H9 (cell line): Measurements from ENCODE around the gene PARVB. TPM values are rescaled to one million over a fixed set of nuclear protein-coding genes. Genes with fewer than 3 reads are reported as not detected.

Experiments
- DNase-seq: peaks from one replicate; pipeline ENCODE4 v3.0.0-alpha.2; 2017
- H2AFZ ChIP-seq: one replicate; pipeline ENCODE4 v1.6.1; 2013; ENCODE audit warnings: mild to moderate bottlenecking, low read length, control low read depth, moderate library complexity
- H2AK5ac ChIP-seq: 2 replicates; pipeline ENCODE4 v1.6.1; 2013; ENCODE audit warnings: low read length, control low read depth, mixed read lengths; ENCODE audit not compliant: insufficient read length
- H2BK120ac ChIP-seq: one replicate; pipeline ENCODE4 v1.6.1; 2013; ENCODE audit warnings: low read depth, mild to moderate bottlenecking, low read length, control low read depth, inconsistent platforms; ENCODE audit not compliant: poor library complexity, severe bottlenecking
- H2BK12ac ChIP-seq: 2 replicates; pipeline ENCODE4 v1.6.1; 2013; ENCODE audit warnings: low read length, control low read depth, mixed read lengths, low read depth; ENCODE audit not compliant: insufficient read length
- H2BK15ac ChIP-seq: 2 replicates; pipeline ENCODE4 v1.6.1; 2013; ENCODE audit warnings: low read depth, low read length, control low read depth
- H2BK20ac ChIP-seq: one replicate; pipeline ENCODE4 v1.6.1; 2013; ENCODE audit warnings: low read depth, mild to moderate bottlenecking, low read length, control low read depth, inconsistent platforms; ENCODE audit not compliant: poor library complexity, severe bottlenecking
- H2BK5ac ChIP-seq: 2 replicates; pipeline ENCODE4 v1.6.1; 2013; ENCODE audit warnings: low read length, control low read depth, mixed read lengths; ENCODE audit not compliant: insufficient read length
- H3K14ac ChIP-seq: 2 replicates; pipeline ENCODE4 v1.6.1; 2013; ENCODE audit warnings: low read length, control low read depth; ENCODE audit not compliant: insufficient read depth
- H3K18ac ChIP-seq: 2 replicates; pipeline ENCODE4 v1.6.1; 2013; ENCODE audit warnings: low read depth, mild to moderate bottlenecking, mixed read lengths, low read length, control low read depth; ENCODE audit not compliant: insufficient read length
- H3K23ac ChIP-seq: 2 replicates; pipeline ENCODE4 v1.6.1; 2013; ENCODE audit warnings: low read length, control low read depth, mixed read lengths, low read depth; ENCODE audit not compliant: insufficient read length
- H3K23me2 ChIP-seq: 2 replicates; pipeline ENCODE4 v1.6.1; 2013; ENCODE audit warnings: low read depth, mild to moderate bottlenecking, mixed read lengths, low read length, control low read depth; ENCODE audit not compliant: insufficient read length, poor library complexity, severe bottlenecking
- H3K27ac ChIP-seq: 2 replicates; pipeline ENCODE4 v1.5.1; 2013; ENCODE audit warnings: low read length, control low read depth, mixed read lengths, low read depth; ENCODE audit not compliant: insufficient read length
- H3K27me3 ChIP-seq: 2 replicates; pipeline ENCODE4 v1.6.1; 2013; ENCODE audit warnings: low read length, control low read depth, inconsistent platforms; ENCODE audit not compliant: insufficient read depth
- H3K4ac ChIP-seq: 2 replicates; pipeline ENCODE4 v1.6.1; 2013; ENCODE audit warnings: low read depth, mild to moderate bottlenecking, control low read depth, inconsistent platforms, low read length, moderate library complexity
- H3K4me1 ChIP-seq: 2 replicates; pipeline ENCODE4 v1.6.1; 2013; ENCODE audit warnings: low read length, control low read depth, inconsistent platforms; ENCODE audit not compliant: insufficient read depth
- H3K4me2 ChIP-seq: 2 replicates; pipeline ENCODE4 v1.6.1; 2013; ENCODE audit warnings: low read length, control low read depth, mixed read lengths; ENCODE audit not compliant: insufficient read length, insufficient read depth
- H3K56ac ChIP-seq: 2 replicates; pipeline ENCODE4 v1.6.1; 2013; ENCODE audit warnings: low read depth, mild to moderate bottlenecking, mixed read lengths, low read length, control low read depth; ENCODE audit not compliant: insufficient read length
- H3K79me1 ChIP-seq: 2 replicates; pipeline ENCODE4 v1.6.1; 2013; ENCODE audit warnings: low read depth, mild to moderate bottlenecking, moderate library complexity, low read length, control low read depth, inconsistent platforms; ENCODE audit not compliant: insufficient read depth, poor library complexity, severe bottlenecking
- H3K79me2 ChIP-seq: 2 replicates; pipeline ENCODE4 v1.6.1; 2013; ENCODE audit warnings: low read length, control low read depth, inconsistent platforms; ENCODE audit not compliant: insufficient read depth
- H3K9ac ChIP-seq: 2 replicates; pipeline ENCODE4 v1.6.1; 2013; ENCODE audit warnings: low read length, control low read depth, mixed read lengths; ENCODE audit not compliant: insufficient read length; ENCODE audit errors: extremely low read depth
- H3K9me3 ChIP-seq: one replicate; pipeline ENCODE4 v1.6.1; 2013; ENCODE audit warnings: low read depth, low read length, inconsistent platforms; ENCODE audit not compliant: control insufficient read depth
- H3T11ph ChIP-seq: one replicate; pipeline ENCODE4 v1.6.1; 2013; ENCODE audit warnings: mild to moderate bottlenecking, low read length, control low read depth, inconsistent platforms
- H4K20me1 ChIP-seq: one replicate; pipeline ENCODE4 v1.6.1; 2013; ENCODE audit not compliant: control insufficient read depth, insufficient read length, insufficient read depth
- H4K5ac ChIP-seq: 2 replicates; pipeline ENCODE4 v1.6.1; 2013; ENCODE audit warnings: low read depth, mild to moderate bottlenecking, mixed read lengths, low read length, control low read depth; ENCODE audit not compliant: insufficient read length
- H4K8ac ChIP-seq: replicated peaks from 2 replicates; pipeline ENCODE4 v1.6.1; 2013; ENCODE audit warnings: low read length, control low read depth, mixed read lengths, low read depth; ENCODE audit not compliant: insufficient read length
- H4K91ac ChIP-seq: 2 replicates; pipeline ENCODE4 v1.6.1; 2013; ENCODE audit warnings: low read depth, mild to moderate bottlenecking, moderate library complexity, mixed read lengths, low read length, control low read depth; ENCODE audit not compliant: insufficient read length
- H3K27ac Mint-ChIP-seq, 3 experiments: 2 replicates in 2 of 3; 3 replicates in 1 of 3; pipeline ENCODE4 v1.8.0; 2020 to 2021; ENCODE audit warnings: mixed read lengths in 3 of 3, mild to moderate bottlenecking in 1 of 3, moderate library complexity in 1 of 3
- H3K27me3 Mint-ChIP-seq: 2 replicates; pipeline ENCODE4 v1.8.0; 2021; ENCODE audit warnings: low read depth, mild to moderate bottlenecking, moderate library complexity, mixed read lengths
- H3K36me3 Mint-ChIP-seq, 3 experiments: 2 replicates in 2 of 3; 3 replicates in 1 of 3; pipeline ENCODE4 v1.8.0; 2020 to 2021; ENCODE audit warnings: low read depth in 3 of 3, mixed read lengths in 3 of 3; ENCODE audit not compliant: insufficient read depth in 1 of 3
- H3K4me1 Mint-ChIP-seq, 2 experiments: 2 replicates each; pipeline ENCODE4 v1.8.0; 2020; ENCODE audit warnings: mixed read lengths in 2 of 2
- H3K4me3 Mint-ChIP-seq, 2 experiments: 2 replicates in 1 of 2; 3 replicates in 1 of 2; pipeline ENCODE4 v1.8.0; 2020 to 2021; ENCODE audit warnings: mild to moderate bottlenecking in 2 of 2, mixed read lengths in 2 of 2, moderate library complexity in 1 of 2
- H3K9me3 Mint-ChIP-seq, 2 experiments: 2 replicates in 1 of 2; 3 replicates in 1 of 2; pipeline ENCODE4 v1.8.0; 2020; ENCODE audit warnings: mild to moderate bottlenecking in 2 of 2, mixed read lengths in 2 of 2, moderate library complexity in 1 of 2
- WGBS: extraction: QIAGEN DNeasy Blood & Tissue Kit; methylation state at CpG from one replicate; pipeline ENCODE4 v1.1.7; 2013; ENCODE audit warnings: missing lambda C conversion rate, low lambda C conversion rate, mixed read lengths; ENCODE audit not compliant: insufficient read length; ENCODE audit errors: extremely low coverage; 5-methylcytosine and 5-hydroxymethylcytosine counted together
- total RNA-seq: library from RNA; stranded (reverse); gene quantifications from 2 replicates; pipeline ENCODE4 v1.2.1, GENCODE V29; 2021
- TF ChIP-seq, protein P1 (sequence below): fragments of 200-600 bp; sonication (generic); conservative IDR thresholded peaks from 3 replicates; pipeline ENCODE4 v1.8.0; 2021; ENCODE audit warnings: antibody characterized with exemption, mild to moderate bottlenecking

PARVB gene
- total RNA-seq, 1 experiment from 2014 or later = 15.6 TPM

DNA sequence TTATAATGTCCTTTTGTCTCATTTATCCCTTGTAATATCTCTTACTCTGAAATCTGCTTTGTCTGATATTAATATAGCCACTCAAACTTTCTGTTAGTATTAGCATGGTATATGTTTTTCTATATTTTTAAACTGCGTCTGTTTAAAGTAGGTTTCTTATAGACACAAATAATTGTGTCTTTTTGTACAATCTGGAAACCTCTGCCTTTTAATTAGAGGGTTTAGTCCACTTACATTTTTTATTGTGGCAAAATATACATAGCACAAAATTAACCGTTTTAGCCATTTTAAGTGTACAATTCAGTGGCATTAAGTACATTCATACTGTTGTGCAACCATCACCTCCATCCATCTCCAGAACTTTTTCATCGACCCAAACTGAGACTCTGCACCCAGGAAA lies 185.2 kb downstream of the PARVB start:
- TF ChIP-seq, protein P1, sequence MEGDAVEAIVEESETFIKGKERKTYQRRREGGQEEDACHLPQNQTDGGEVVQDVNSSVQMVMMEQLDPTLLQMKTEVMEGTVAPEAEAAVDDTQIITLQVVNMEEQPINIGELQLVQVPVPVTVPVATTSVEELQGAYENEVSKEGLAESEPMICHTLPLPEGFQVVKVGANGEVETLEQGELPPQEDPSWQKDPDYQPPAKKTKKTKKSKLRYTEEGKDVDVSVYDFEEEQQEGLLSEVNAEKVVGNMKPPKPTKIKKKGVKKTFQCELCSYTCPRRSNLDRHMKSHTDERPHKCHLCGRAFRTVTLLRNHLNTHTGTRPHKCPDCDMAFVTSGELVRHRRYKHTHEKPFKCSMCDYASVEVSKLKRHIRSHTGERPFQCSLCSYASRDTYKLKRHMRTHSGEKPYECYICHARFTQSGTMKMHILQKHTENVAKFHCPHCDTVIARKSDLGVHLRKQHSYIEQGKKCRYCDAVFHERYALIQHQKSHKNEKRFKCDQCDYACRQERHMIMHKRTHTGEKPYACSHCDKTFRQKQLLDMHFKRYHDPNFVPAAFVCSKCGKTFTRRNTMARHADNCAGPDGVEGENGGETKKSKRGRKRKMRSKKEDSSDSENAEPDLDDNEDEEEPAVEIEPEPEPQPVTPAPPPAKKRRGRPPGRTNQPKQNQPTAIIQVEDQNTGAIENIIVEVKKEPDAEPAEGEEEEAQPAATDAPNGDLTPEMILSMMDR = no peak
- Histone ChIP-seq H2BK5ac (no peak overlapping the region), H3T11ph (no peak overlapping the region), H2AK5ac (no peak overlapping the region), H3K4me1 (no peaks in the 10 kb centered on the region), H4K20me1 (no peaks in the 10 kb centered on the region), H2BK120ac (no peak overlapping the region), H2AFZ (no peak overlapping the region), H2BK12ac (no peak overlapping the region), H3K23ac (no peak overlapping the region), H3K79me2 (no peaks in the 10 kb centered on the region), H3K18ac (no peak overlapping the region), H2BK15ac (no peak overlapping the region), H3K27ac (no peak overlapping the region), H2BK20ac (no peak overlapping the region), H3K9me3 (no peaks in the 10 kb centered on the region), H3K4ac (no peak overlapping the region), H3K4me2 (no peak overlapping the region), H3K27me3 (no peaks in the 10 kb centered on the region), H4K8ac (no peak overlapping the region), H4K91ac (no peak overlapping the region), H4K5ac (no peak overlapping the region), H3K79me1 (no peaks in the 10 kb centered on the region), H3K9ac (no peak overlapping the region), H3K14ac (no peak overlapping the region), H3K56ac (no peak overlapping the region), H3K23me2 (no peaks in the 10 kb centered on the region)
- no CpG with 5 or more reads among the region's 3 CpGs for WGBS
- Mint-ChIP-seq H3K36me3 (peaks cover 0 to 3% (median 0%) of the 10 kb centered on the region in 3 experiments; a peak in 2 of 7 replicates), H3K27ac (no peak overlapping the region), H3K4me1 (peaks cover 0 to 4% of the 10 kb centered on the region in 2 experiments; a peak in 2 of 4 replicates), H3K9me3 (peaks cover 0 to 11% of the 10 kb centered on the region in 2 experiments; a peak in 3 of 5 replicates), H3K4me3 (no peak overlapping the region), H3K27me3 (peaks cover 11% of the 10 kb centered on the region)
- DNase-seq = no peak
